WERI-Rb-1 (cell line): Measurements from ENCODE around the gene IER3.

Experiments
- DNase-seq: peaks from one replicate; pipeline ENCODE4 v3.0.0-alpha.2; 2020
- H3K27ac ChIP-seq: fragments of 250-450 bp; sonication (Bioruptor Pico); 2 replicates; pipeline ENCODE4 v1.5.1; 2020; ENCODE audit warnings: mild to moderate bottlenecking, moderate library complexity
- H3K27me3 ChIP-seq: fragments of 250-450 bp; sonication (Bioruptor Pico); 2 replicates; pipeline ENCODE4 v1.5.1; 2021; ENCODE audit warnings: mild to moderate bottlenecking, low read depth, moderate library complexity; ENCODE audit not compliant: insufficient read depth, severe bottlenecking
- H3K36me3 ChIP-seq: fragments of 250-450 bp; sonication (Bioruptor Pico); 2 replicates; pipeline ENCODE4 v1.5.1; 2020; ENCODE audit warnings: mild to moderate bottlenecking, moderate library complexity
- H3K4me3 ChIP-seq: 2 replicates; pipeline ENCODE4 v1.5.1; 2011; ENCODE audit warnings: low read depth, mild to moderate bottlenecking, control low read depth, low read length
- H3K9me3 ChIP-seq: fragments of 250-450 bp; sonication (Bioruptor Pico); 2 replicates; pipeline ENCODE4 v1.5.1; 2021; ENCODE audit warnings: mild to moderate bottlenecking, moderate library complexity; ENCODE audit not compliant: severe bottlenecking
- CTCF ChIP-seq: IDR thresholded peaks from 2 replicates; pipeline ENCODE4 v1.5.1; 2011; ENCODE audit warnings: low read depth, mild to moderate bottlenecking, control low read depth, inconsistent platforms, low read length

Gene IER3

DNA sequence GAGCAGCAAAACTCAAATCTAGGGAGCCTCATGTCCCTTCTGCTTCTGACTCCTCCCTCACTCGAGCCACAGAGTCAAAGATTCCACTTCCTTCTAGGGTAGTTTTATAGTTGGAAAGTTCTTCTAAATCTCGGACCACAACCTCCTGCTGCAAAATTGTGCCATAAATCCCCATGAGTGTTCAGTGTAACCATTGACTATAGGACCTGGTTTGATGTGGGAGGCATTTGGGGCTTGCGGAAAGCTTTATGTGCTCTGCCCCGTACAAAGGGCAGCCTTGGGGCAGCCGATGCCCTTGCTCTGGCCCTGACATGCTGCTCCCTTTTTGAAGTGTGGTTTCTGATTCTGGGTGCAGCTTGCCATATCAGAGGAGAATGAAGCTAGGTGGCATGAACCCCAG is 43.6 kb upstream of the IER3 start:
- no peak for TF ChIP-seq CTCF
- Histone ChIP-seq H3K4me3 (no peak overlapping the region), H3K27me3 (no peaks in the 10 kb centered on the region), H3K9me3 (no peaks in the 10 kb centered on the region), H3K27ac (no peak overlapping the region), H3K36me3 (no peaks in the 10 kb centered on the region)
- no peak for DNase-seq

DNA sequence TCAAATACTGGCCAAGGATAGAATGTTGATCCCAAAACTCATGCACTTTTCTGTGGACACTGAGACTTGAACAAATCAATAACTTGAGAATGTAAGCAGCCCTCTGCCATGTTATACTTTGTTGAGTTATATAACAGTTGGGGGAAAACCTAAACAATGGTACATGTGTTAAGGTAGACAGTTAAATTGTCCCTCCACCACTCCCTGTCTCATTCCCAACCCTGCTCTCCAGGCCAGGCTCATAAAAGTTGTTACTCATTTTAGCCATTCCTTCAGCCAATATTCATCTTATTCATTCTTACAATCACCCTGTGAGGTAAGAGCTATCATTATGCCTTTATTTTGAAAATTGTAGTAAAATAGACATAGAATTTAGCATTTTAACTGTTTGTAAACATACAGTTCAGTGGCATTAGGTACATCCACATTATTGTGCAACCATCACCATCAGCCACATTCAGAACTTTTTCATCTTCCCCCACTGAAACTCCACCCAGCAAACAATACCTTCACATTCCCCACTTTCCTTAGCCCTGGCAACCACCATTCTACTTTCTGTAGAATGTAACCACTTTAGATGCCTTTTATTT is 38.2 kb upstream of the IER3 start:
- Histone ChIP-seq H3K4me3 (no peak overlapping the region), H3K27ac (no peak overlapping the region), H3K36me3 (no peaks in the 10 kb centered on the region), H3K9me3 (peaks cover 3% of the 10 kb centered on the region), H3K27me3 (no peaks in the 10 kb centered on the region)
- no peak for TF ChIP-seq CTCF
- no peak for DNase-seq

GRCh38 chr6:30781743-30782424 is 37.5 kb upstream of the IER3 start:
- no peaks in the 10 kb centered on the region for H3K27me3 ChIP-seq
- no peak for TF ChIP-seq CTCF
- peaks cover 3% of the 10 kb centered on the region for H3K9me3 ChIP-seq
- H3K36me3 ChIP-seq, result no peaks in the 10 kb centered on the region
- H3K27ac ChIP-seq, result peak overlapping the region; percentile 5
- no peak overlapping the region for H3K4me3 ChIP-seq
- DNase-seq, result peak; percentile 84

- Histone ChIP-seq H3K36me3 (no peaks in the 10 kb centered on the region), H3K9me3 (peaks cover 3% of the 10 kb centered on the region), H3K4me3 (no peak overlapping the region), H3K27me3 (no peaks in the 10 kb centered on the region), H3K27ac (peak overlapping the region; percentile 5)
- no peak for DNase-seq
- TF ChIP-seq CTCF, result no peak
These were observed 37.0 kb upstream of the IER3 start for GRCh38 chr6:30781395-30781742.

- Histone ChIP-seq H3K4me3 (no peak overlapping the region), H3K27ac (no peak overlapping the region), H3K36me3 (no peaks in the 10 kb centered on the region), H3K9me3 (peaks cover 3% of the 10 kb centered on the region), H3K27me3 (no peaks in the 10 kb centered on the region)
- no peak for TF ChIP-seq CTCF
- no peak for DNase-seq
These were observed 36.2 kb upstream of the IER3 start for GRCh38 chr6:30780642-30780920.
